Measurements from ENCODE around the gene HES5. TPM values are rescaled to one million over a fixed set of nuclear protein-coding genes. Genes with fewer than 3 reads are reported as not detected.

HES5 gene
- total and polyA plus RNA-seq, 2 experiments from 2014 or later: 0.16 to 0.21 TPM

GRCh38 chr1:2571348-2571747, 41.3 kb upstream of the HES5 start:
- ATAC-seq (no peak), DNase-seq (ENCODE audit: low spot score) (no peak)
- TF ChIP-seq ZNF114 (CRISPR knock-in tag; IDR thresholded peaks at IDR 0.05) (no peak), EZH2phosphoT487 (IDR thresholded peaks at IDR 0.05; ENCODE audit: unreplicated experiment) (no peak), ETS1 (IDR thresholded peaks at IDR 0.05) (no peak), CREB1 (CRISPR knock-in tag; IDR thresholded peaks at IDR 0.05; ENCODE audit: low read depth) (no peak), JUNB (IDR thresholded peaks at IDR 0.05; ENCODE audit: unreplicated experiment) (no peak), EZH2 (IDR thresholded peaks at IDR 0.05; ENCODE audit: low read depth, unreplicated experiment) (no peak), REST (IDR thresholded peaks at IDR 0.05; ENCODE audit: unreplicated experiment) (no peak), CTCF (conservative IDR thresholded peaks at IDR 0.05; ENCODE audit: low read depth in 2 of 2) (no peak), STAT1 (IDR thresholded peaks at IDR 0.05; ENCODE audit: unreplicated experiment) (no peak), ZNF462 (CRISPR knock-in tag; IDR thresholded peaks at IDR 0.05) (no peak), NANOG (IDR thresholded peaks at IDR 0.05; ENCODE audit: borderline replicate concordance) (no peak), POLR2AphosphoS5 (IDR thresholded peaks at IDR 0.05; ENCODE audit: low read depth) (no peak), ZNF331 (CRISPR knock-in tag; IDR thresholded peaks at IDR 0.05; ENCODE audit: low read depth) (no peak)
- no peaks in the 10 kb centered on the region for H3K4me1 Mint-ChIP-seq
- no peaks in the 10 kb centered on the region for H3K36me3 ChIP-seq (ENCODE audit: insufficient read depth)
- H2AFZ ChIP-seq: no peak overlapping the region
- no peak overlapping the region for H3K4me3 ChIP-seq
- H3K4me3 Mint-ChIP-seq: no peak overlapping the region
- H3K9me3 Mint-ChIP-seq: peaks cover 13% of the 10 kb centered on the region
- H3K4me2 ChIP-seq: no peak overlapping the region
- no peaks in the 10 kb centered on the region for H3K79me2 ChIP-seq (replicated peaks; ENCODE audit: insufficient read depth)
- H3K27ac Mint-ChIP-seq: no peak overlapping the region
- H3F3A ChIP-seq (replicated peaks; ENCODE audit: low read depth): no peaks in the 10 kb centered on the region
- H4K20me1 ChIP-seq (replicated peaks; ENCODE audit: insufficient read depth): no peaks in the 10 kb centered on the region
- H3K27ac ChIP-seq (ENCODE audit: low read depth): no peak overlapping the region
- H3K9me2 ChIP-seq (ENCODE audit: insufficient read depth): 0 out of 2 replicates have a peak, but pooled peaks cover 5% of the 10 kb centered on the region
- no peaks in the 10 kb centered on the region for H3K27me3 ChIP-seq (ENCODE audit: insufficient read depth)
- H3K36me3 Mint-ChIP-seq (ENCODE audit: low read depth): no peaks in the 10 kb centered on the region
- peaks cover 4% of the 10 kb centered on the region for H3K27me3 Mint-ChIP-seq (ENCODE audit: insufficient read depth, low read depth, poor library complexity)
- no peaks in the 10 kb centered on the region for H3K4me1 ChIP-seq (ENCODE audit: insufficient read depth)
